GM12878 (cell line): ENCODE data around the gene CHRM4. TPM values are rescaled to one million over a fixed set of nuclear protein-coding genes. Genes with fewer than 3 reads are reported as not detected.

Experiments used
- ATAC-seq: fragments of 200-7000 bp; cut with Tn5 transposase; 3 replicates; pipeline ENCODE4 v1.9.1; 2020; ENCODE audit warnings: mild to moderate bottlenecking, moderate library complexity
- BruUV-seq: library from RNA; stranded (reverse); fragments of 400-500 nt; replicated peaks from 2 replicates; lab custom pipeline; 2021; lab: Mats Ljungman, UMichigan
- CTCF ChIA-PET: fragments of 300-600 bp; sonication (Branson Sonifier 250); formaldehyde crosslinking; extraction: SDS; loops from one replicate; lab custom pipeline; 2021; ENCODE audit warnings: inconsistent platforms; lab: Yijun Ruan, JAX
- POLR2A ChIA-PET: fragments of 350-600 bp; formaldehyde crosslinking; extraction: SDS; loops from one replicate; lab custom pipeline; 2021; ENCODE audit warnings: inconsistent platforms; lab: Charles Lee
- RAD21 ChIA-PET: fragments of 300-600 bp; sonication (Branson Sonifier 250); formaldehyde crosslinking; loops from one replicate; lab custom pipeline; 2023; ENCODE audit warnings: antibody characterized with exemption; ENCODE audit not compliant: unreplicated experiment; lab: Charles Lee
- SMC1A ChIA-PET: fragments of 300-600 bp; sonication (Branson Sonifier 250); formaldehyde crosslinking; loops from one replicate; lab custom pipeline; 2023; ENCODE audit not compliant: unreplicated experiment, uncharacterized antibody; lab: Charles Lee
- DNase-seq: peaks from one replicate; pipeline ENCODE4 v3.0.0-alpha.2; 2011; ENCODE audit warnings: low read depth, low spot score
- FAIRE-seq: peaks from 3 replicates; lab custom pipeline; 2011; peaks lifted over from hg19 to GRCh38; lab: Jason Lieb, UNC
- H2AFZ ChIP-seq: 2 replicates; pipeline ENCODE4 v1.6.0; 2011; ENCODE audit warnings: low read depth, low read length, control low read depth; ENCODE audit not compliant: control insufficient read depth
- H3K27ac ChIP-seq: 2 replicates; pipeline ENCODE4 v1.5.1; 2011; ENCODE audit warnings: control low read depth; ENCODE audit not compliant: control insufficient read depth, insufficient read depth
- H3K27me3 ChIP-seq, 2 experiments: replicated peaks in 1 of 2; 2 replicates each; pipeline versions ENCODE4 v1.6.0 to v1.6.1; 2011; ENCODE audit warnings: low read length in 1 of 2; ENCODE audit not compliant: control insufficient read depth in 2 of 2, insufficient read depth in 2 of 2
- H3K36me3 ChIP-seq, 2 experiments: 2 replicates each; pipeline ENCODE4 v1.5.1; 2011; ENCODE audit warnings: low read length in 1 of 2; ENCODE audit not compliant: control insufficient read depth in 2 of 2, insufficient read depth in 2 of 2
- H3K4me1 ChIP-seq: 2 replicates; pipeline ENCODE4 v1.6.1; 2011; ENCODE audit warnings: mild to moderate bottlenecking, low read length, moderate library complexity, mixed read lengths; ENCODE audit not compliant: control insufficient read depth, insufficient read depth
- H3K4me2 ChIP-seq: 2 replicates; pipeline ENCODE4 v1.6.0; 2011; ENCODE audit warnings: control low read depth; ENCODE audit not compliant: control insufficient read depth, insufficient read depth
- H3K4me3 ChIP-seq: fragments of 200-600 bp; sonication (generic); 2 replicates; pipeline ENCODE4 v1.5.1; 2016
- H3K79me2 ChIP-seq: 2 replicates; pipeline ENCODE4 v1.6.0; 2011; ENCODE audit warnings: low read length; ENCODE audit not compliant: control insufficient read depth, insufficient read depth
- H3K9ac ChIP-seq: 2 replicates; pipeline ENCODE4 v1.8.0; 2011; ENCODE audit warnings: low read length, control low read depth, mixed read lengths; ENCODE audit not compliant: control insufficient read depth, insufficient read depth
- H3K9me3 ChIP-seq: replicated peaks from 3 replicates; pipeline ENCODE4 v1.5.1; 2011; ENCODE audit warnings: mild to moderate bottlenecking, low read length; ENCODE audit not compliant: control insufficient read depth, insufficient read depth
- H4K20me1 ChIP-seq: 2 replicates; pipeline ENCODE4 v1.6.0; 2011; ENCODE audit not compliant: control insufficient read depth, insufficient read depth
- ASH2L ChIP-seq: fragments of 300-600, 200-600 bp; sonication (generic); IDR thresholded peaks from 2 replicates; pipeline ENCODE4 v1.6.1; 2017; ENCODE audit warnings: low read depth, mild to moderate bottlenecking, borderline replicate concordance
- BMI1 ChIP-seq: fragments of 450-650 bp; IDR thresholded peaks from 2 replicates; pipeline ENCODE4 v1.6.1; 2016; ENCODE audit warnings: mild to moderate bottlenecking, moderate library complexity, borderline replicate concordance
- CHD2 ChIP-seq: IDR thresholded peaks from 2 replicates; pipeline ENCODE4 v1.6.1; 2011; ENCODE audit warnings: low read depth, low read length, improper control_type of control experiment, borderline replicate concordance
- FOXM1 ChIP-seq: IDR thresholded peaks from 2 replicates; pipeline ENCODE4 v1.6.1; 2012; ENCODE audit warnings: low read depth, mild to moderate bottlenecking, inconsistent platforms, low read length, moderate library complexity
- KAT2A ChIP-seq: conservative IDR thresholded peaks from 2 replicates; pipeline ENCODE4 v1.6.1; 2011; ENCODE audit warnings: low read depth, low read length; ENCODE audit not compliant: control insufficient read depth
- KDM1A ChIP-seq: fragments of 200-600 bp; sonication (generic); IDR thresholded peaks from 2 replicates; pipeline ENCODE4 v1.6.1; 2016; ENCODE audit warnings: borderline replicate concordance
- MEF2A ChIP-seq: IDR thresholded peaks from 2 replicates; pipeline ENCODE4 v1.6.1; 2011; ENCODE audit warnings: low read depth, mild to moderate bottlenecking, low read length, moderate library complexity; ENCODE audit not compliant: insufficient read depth
- MTA3 ChIP-seq: IDR thresholded peaks from 2 replicates; pipeline ENCODE4 v1.6.1; 2012; ENCODE audit warnings: low read length, inconsistent platforms, borderline replicate concordance
- NFYB ChIP-seq: IDR thresholded peaks from 2 replicates; pipeline ENCODE4 v1.6.1; 2011; ENCODE audit warnings: low read depth, mild to moderate bottlenecking, low read length, improper control_type of control experiment, moderate library complexity; ENCODE audit not compliant: insufficient read depth
- NRF1 ChIP-seq: conservative IDR thresholded peaks from 2 replicates; pipeline ENCODE4 v1.6.1; 2011; ENCODE audit warnings: mild to moderate bottlenecking, low read depth, low read length, improper control_type of control experiment
- RAD51 ChIP-seq: fragments of 450-650 bp; IDR thresholded peaks from 2 replicates; pipeline ENCODE4 v1.6.1; 2016; ENCODE audit warnings: moderate library complexity, mild to moderate bottlenecking, inconsistent platforms
- STAT1 ChIP-seq: fragments of 450-650 bp; conservative IDR thresholded peaks from 2 replicates; pipeline ENCODE4 v1.6.1; 2014; ENCODE audit warnings: antibody characterized with exemption, mild to moderate bottlenecking
- TARDBP ChIP-seq: IDR thresholded peaks from 2 replicates; pipeline ENCODE4 v1.6.1; 2016; ENCODE audit warnings: borderline replicate concordance
- TCF7 ChIP-seq: IDR thresholded peaks from 2 replicates; pipeline ENCODE4 v1.6.1; 2014; ENCODE audit warnings: antibody characterized with exemption, borderline replicate concordance
- YBX1 ChIP-seq: fragments of 450-650 bp; IDR thresholded peaks from 2 replicates; pipeline ENCODE4 v1.6.1; 2016; ENCODE audit warnings: antibody characterized with exemption
- ZSCAN29 ChIP-seq: fragments of 450-650 bp; IDR thresholded peaks from 2 replicates; pipeline ENCODE4 v1.6.1; 2017; ENCODE audit warnings: mild to moderate bottlenecking, moderate library complexity
- ZZZ3 ChIP-seq: IDR thresholded peaks from 2 replicates; pipeline ENCODE4 v1.6.1; 2011; ENCODE audit warnings: low read depth; ENCODE audit not compliant: control insufficient read depth, insufficient read length
- WGBS: methylation state at CpG from one replicate; pipeline ENCODE4 v1.1.6; 2016; ENCODE audit warnings: low lambda C conversion rate; ENCODE audit not compliant: insufficient replicate concordance, insufficient coverage; ENCODE audit errors: missing lambda C conversion rate; 5-methylcytosine and 5-hydroxymethylcytosine counted together
- in situ Hi-C: fragments of 300-500 bp; cut with MboI; formaldehyde crosslinking; loops from 9 replicates; pipeline ENCODE4 v1.14.3; 2018; ENCODE audit warnings: mixed read lengths
- intact Hi-C: fragments of 100-400 bp; cut with micrococcal nuclease; formaldehyde crosslinking; loops from one replicate; pipeline ENCODE4 v1.14.2; 2022; ENCODE audit not compliant: unreplicated experiment
- polyA plus RNA-seq, 11 experiments: library from polyadenylated mRNA; depleted of rRNA in 4 of 11; unstranded in 6 of 11; stranded (reverse) in 5 of 11; fragments of >200 nt; fragmentation: Nextera tagmentation in 4 of 11; fragmentation: Illumina TruSeq in 1 of 11; extraction: Ambion mirVana in 4 of 11; extraction: Trizol in 1 of 11; gene quantifications; 1 replicate in 1 of 11; 2 replicates in 10 of 11; pipeline versions ENCODE4 v1.2.1 to v1.2.3, GENCODE V29; 2011 to 2016; ENCODE audit warnings: inconsistent platforms in 2 of 11, missing spikeins in 2 of 11, low read depth in 1 of 11
- total RNA-seq, 4 experiments: library from RNA; depleted of rRNA in 3 of 4; stranded (reverse); fragments of >200 nt in 3 of 4; fragmentation: Illumina TruSeq in 1 of 4; extraction: Trizol in 1 of 4; gene quantifications; 2 replicates each; pipeline versions ENCODE4 v1.2.1 to v1.2.3, GENCODE V29; 2013 to 2021

The CHRM4 gene
- total and polyA plus RNA-seq, 10 of the 15 experiments (the other 5 are each of a cell fraction or from before 2014, with no cell fraction given): 0.12 to 0.23 (median 0.13) TPM; not detected in 7

GRCh38 chr11:46377290-46377689 is 14.3 kb downstream of the CHRM4 start:
- H3K4me3 ChIP-seq: no peak overlapping the region
- no peaks in the 10 kb centered on the region for H4K20me1 ChIP-seq
- in situ Hi-C loops: no loop called here
- H3K36me3 ChIP-seq: peaks cover 4 to 24% of the 10 kb centered on the region in 2 experiments; a peak in 3 of 4 replicates
- BruUV-seq: no TSS peak
- ATAC-seq: no peak
- CTCF ChIA-PET: interaction anchor here (0.9 to 1.6 kb wide), 3 partner anchors 10 to 161 kb away, joined by 3 to 5 read pairs (median 3); no protein-coding TSS in a partner anchor
- no peak overlapping the region for H3K4me2 ChIP-seq
- no peak overlapping the region for H2AFZ ChIP-seq
- no peak overlapping the region for H3K9ac ChIP-seq
- FAIRE-seq: no peak
- TF ChIP-seq STAT1 (no peak), NFYB (no peak), KDM1A (no peak), ZZZ3 (no peak)
- intact Hi-C loops: no loop called here
- POLR2A ChIA-PET: no interaction called here
- no peak overlapping the region for H3K27ac ChIP-seq
- no peak for DNase-seq
- H3K79me2 ChIP-seq: no peaks in the 10 kb centered on the region
- SMC1A ChIA-PET: interaction anchor here (0.6 kb wide), 1 partner anchor 190 kb away, joined by 3 read pairs; no protein-coding TSS in a partner anchor
- 88% methylated on average over 11 of the region's 11 CpGs for WGBS
- peaks cover 5% of the 10 kb centered on the region for H3K4me1 ChIP-seq
- no peaks in the 10 kb centered on the region for H3K9me3 ChIP-seq
- H3K27me3 ChIP-seq: peaks cover 5% of the 10 kb centered on the region in 2 experiments; a peak in 3 of 4 replicates
- RAD21 ChIA-PET: interaction anchor here (0.6 kb wide), 1 partner anchor 410 kb away, joined by 3 read pairs; no protein-coding TSS in a partner anchor

- WGBS: 83% methylated on average over 19 of the region's 19 CpGs
- H3K27ac ChIP-seq: no peak overlapping the region
- no peak overlapping the region for H3K4me3 ChIP-seq
- RAD21 ChIA-PET: interaction anchor here (0.8 kb wide), 1 partner anchor 15 kb away, joined by 3 read pairs; no protein-coding TSS in a partner anchor
- no peaks in the 10 kb centered on the region for H4K20me1 ChIP-seq
- FAIRE-seq (no peak), DNase-seq (no peak), ATAC-seq (no peak)
- H3K9me3 ChIP-seq: no peaks in the 10 kb centered on the region
- in situ Hi-C loops: no loop called here
- intact Hi-C loops: no loop called here
- no peaks in the 10 kb centered on the region for H3K79me2 ChIP-seq
- SMC1A ChIA-PET: interaction anchor here (0.6 kb wide), 1 partner anchor 18 kb away, joined by 4 read pairs; no protein-coding TSS in a partner anchor
- peaks cover 4 to 24% of the 10 kb centered on the region in 2 experiments; a peak in 3 of 4 replicates for H3K36me3 ChIP-seq
- H2AFZ ChIP-seq: no peak overlapping the region
- no TSS peak for BruUV-seq
- POLR2A ChIA-PET: no interaction called here
- H3K4me2 ChIP-seq: no peak overlapping the region
- H3K27me3 ChIP-seq: no peaks in the 10 kb centered on the region
- H3K9ac ChIP-seq: no peak overlapping the region
- H3K4me1 ChIP-seq: no peaks in the 10 kb centered on the region
- CTCF ChIA-PET: interaction anchor here (0.6 kb wide), 1 partner anchor 23 kb away, joined by 3 read pairs; no protein-coding TSS in a partner anchor
- TF ChIP-seq MEF2A (no peak), FOXM1 (no peak), RAD51 (no peak), KAT2A (no peak), BMI1 (no peak), ASH2L (no peak), NRF1 (no peak), CHD2 (no peak), MTA3 (no peak), ZSCAN29 (no peak), TCF7 (no peak), TARDBP (no peak), YBX1 (no peak)
Observed at GRCh38 chr11:46376258-46377050, 15.1 kb downstream of the CHRM4 start.
